SK-N-SH treated with all-trans-retinoic acid at 6 μM for 48 hours (cell line): ENCODE data around the gene PSME1.

Experiments
- ATAC-seq: fragments of 200-7000 bp; cut with Tn5 transposase; 3 replicates; pipeline ENCODE4 v1.9.1; 2020; ENCODE audit warnings: mild to moderate bottlenecking, moderate library complexity
- ARNTL ChIP-seq: fragments of 450-650 bp; formaldehyde crosslinking; IDR thresholded peaks from 2 replicates; pipeline ENCODE4 v1.5.0; 2020; ENCODE audit warnings: low read depth, mild to moderate bottlenecking, moderate library complexity, borderline replicate concordance
- BACH2 ChIP-seq: fragments of 250-450 bp; sonication (Bioruptor Pico); IDR thresholded peaks from 2 replicates; pipeline ENCODE4 v1.9.0; 2021; ENCODE audit warnings: mild to moderate bottlenecking, borderline replicate concordance
- CSDC2 ChIP-seq: fragments of 250-450 bp; sonication (Bioruptor Pico); IDR thresholded peaks from 2 replicates; pipeline ENCODE4 v1.5.0; 2020; ENCODE audit warnings: mild to moderate bottlenecking, moderate library complexity
- ESRRG ChIP-seq: fragments of 250-450 bp; sonication (Bioruptor Pico); IDR thresholded peaks from 2 replicates; pipeline ENCODE4 v1.6.1; 2021; ENCODE audit warnings: mild to moderate bottlenecking
- GLIS3 ChIP-seq: fragments of 250-450 bp; sonication (Bioruptor Pico); IDR thresholded peaks from 2 replicates; pipeline ENCODE4 v1.5.0; 2020; ENCODE audit warnings: mild to moderate bottlenecking, moderate library complexity
- ISL1 ChIP-seq: fragments of 250-450 bp; sonication (Bioruptor Pico); IDR thresholded peaks from 2 replicates; pipeline ENCODE4 v2.1.2; 2022; ENCODE audit warnings: mild to moderate bottlenecking, moderate library complexity
- OSR1 ChIP-seq: fragments of 250-450 bp; sonication (Bioruptor Pico); IDR thresholded peaks from 2 replicates; pipeline ENCODE4 v1.8.0; 2022; ENCODE audit warnings: moderate library complexity, mild to moderate bottlenecking, inconsistent platforms
- PPARA ChIP-seq: fragments of 250-450 bp; sonication (Bioruptor Pico); IDR thresholded peaks from 2 replicates; pipeline ENCODE4 v1.5.0; 2020; ENCODE audit warnings: mild to moderate bottlenecking, borderline replicate concordance
- RARB ChIP-seq: fragments of 250-450 bp; sonication (Bioruptor Pico); IDR thresholded peaks from 2 replicates; pipeline ENCODE4 v1.8.0; 2021; ENCODE audit warnings: mild to moderate bottlenecking, moderate library complexity
- SNAI2 ChIP-seq: fragments of 250-450 bp; sonication (Bioruptor Pico); IDR thresholded peaks from 2 replicates; pipeline ENCODE4 v1.5.0; 2020; ENCODE audit warnings: mild to moderate bottlenecking, moderate library complexity
- TCF4 ChIP-seq: fragments of 250-450 bp; sonication (Bioruptor Pico); IDR thresholded peaks from 2 replicates; pipeline ENCODE4 v1.8.0; 2021; ENCODE audit warnings: mild to moderate bottlenecking, moderate library complexity, borderline replicate concordance
- TOX ChIP-seq: fragments of 250-450 bp; sonication (Bioruptor Pico); IDR thresholded peaks from 2 replicates; pipeline ENCODE4 v1.8.0; 2021; ENCODE audit warnings: mild to moderate bottlenecking, moderate library complexity, borderline replicate concordance
- ZC3H10 ChIP-seq: fragments of 250-450 bp; sonication (Bioruptor Pico); IDR thresholded peaks from 2 replicates; pipeline ENCODE4 v1.5.1; 2021; ENCODE audit warnings: mild to moderate bottlenecking, moderate library complexity
- ZFP3 ChIP-seq: fragments of 250-450 bp; sonication (Bioruptor Pico); IDR thresholded peaks from 2 replicates; pipeline ENCODE4 v1.5.0; 2020; ENCODE audit warnings: mild to moderate bottlenecking, moderate library complexity
- ZNF565 ChIP-seq: fragments of 450-650 bp; formaldehyde crosslinking; conservative IDR thresholded peaks from 2 replicates; pipeline ENCODE4 v1.5.0; 2020; ENCODE audit warnings: low read depth, mild to moderate bottlenecking, moderate library complexity
- ZNF70 ChIP-seq: fragments of 450-650 bp; formaldehyde crosslinking; IDR thresholded peaks from 2 replicates; pipeline ENCODE4 v1.5.0; 2020; ENCODE audit warnings: mild to moderate bottlenecking, moderate library complexity
- ZNF8 ChIP-seq: fragments of 450-650 bp; formaldehyde crosslinking; IDR thresholded peaks from 2 replicates; pipeline ENCODE4 v1.5.0; 2020; ENCODE audit warnings: mild to moderate bottlenecking, moderate library complexity
- TF ChIP-seq, protein P1 (sequence below): fragments of 250-450 bp; sonication (Bioruptor Pico); IDR thresholded peaks from 2 replicates; pipeline ENCODE4 v1.5.1; 2021; ENCODE audit warnings: mild to moderate bottlenecking, moderate library complexity
- TF ChIP-seq, protein P2 (sequence below): fragments of 250-450 bp; sonication (Bioruptor Pico); IDR thresholded peaks from 2 replicates; pipeline ENCODE4 v1.8.0; 2020; ENCODE audit warnings: mild to moderate bottlenecking, moderate library complexity, borderline replicate concordance
- TF ChIP-seq, protein P3 (sequence below): fragments of 250-450 bp; sonication (Bioruptor Pico); IDR thresholded peaks from 2 replicates; pipeline ENCODE4 v1.8.0; 2021; ENCODE audit warnings: low read depth, mild to moderate bottlenecking, moderate library complexity, borderline replicate concordance

Gene PSME1

DNA sequence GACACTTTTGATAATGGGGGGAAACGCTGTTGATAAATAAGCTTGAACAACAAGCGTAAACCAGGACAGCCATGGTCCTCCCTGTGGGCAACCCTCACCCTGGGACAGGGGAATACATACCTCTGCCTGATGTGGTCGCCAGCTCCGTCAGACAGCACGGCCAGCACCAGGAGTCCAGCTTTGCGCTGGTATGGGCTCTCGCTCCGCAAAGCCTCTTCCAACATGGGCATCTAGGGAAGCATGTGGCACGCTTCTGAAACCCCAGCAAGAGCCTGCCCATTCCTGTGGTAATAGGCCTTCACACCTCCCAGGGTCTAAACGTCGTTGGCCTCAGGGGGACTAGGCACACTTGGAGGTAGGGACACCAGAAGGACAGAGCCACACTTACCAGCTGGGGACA is 49.7 kb downstream of the PSME1 start:
- ATAC-seq, result no peak
- TF ChIP-seq ZC3H10 (no peak), ISL1 (CRISPR knock-in tag) (no peak), TOX (no peak), ZFP3 (CRISPR knock-in tag) (no peak), BACH2 (no peak), ZNF565 (CRISPR knock-in tag) (no peak), PPARA (CRISPR knock-in tag) (no peak), ARNTL (CRISPR knock-in tag) (no peak), TCF4 (CRISPR knock-in tag) (no peak)
- TF ChIP-seq, protein P1, sequence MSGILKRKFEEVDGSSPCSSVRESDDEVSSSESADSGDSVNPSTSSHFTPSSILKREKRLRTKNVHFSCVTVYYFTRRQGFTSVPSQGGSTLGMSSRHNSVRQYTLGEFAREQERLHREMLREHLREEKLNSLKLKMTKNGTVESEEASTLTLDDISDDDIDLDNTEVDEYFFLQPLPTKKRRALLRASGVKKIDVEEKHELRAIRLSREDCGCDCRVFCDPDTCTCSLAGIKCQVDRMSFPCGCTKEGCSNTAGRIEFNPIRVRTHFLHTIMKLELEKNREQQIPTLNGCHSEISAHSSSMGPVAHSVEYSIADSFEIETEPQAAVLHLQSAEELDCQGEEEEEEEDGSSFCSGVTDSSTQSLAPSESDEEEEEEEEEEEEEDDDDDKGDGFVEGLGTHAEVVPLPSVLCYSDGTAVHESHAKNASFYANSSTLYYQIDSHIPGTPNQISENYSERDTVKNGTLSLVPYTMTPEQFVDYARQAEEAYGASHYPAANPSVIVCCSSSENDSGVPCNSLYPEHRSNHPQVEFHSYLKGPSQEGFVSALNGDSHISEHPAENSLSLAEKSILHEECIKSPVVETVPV (CRISPR knock-in tag), result no peak
- TF ChIP-seq, protein P2, sequence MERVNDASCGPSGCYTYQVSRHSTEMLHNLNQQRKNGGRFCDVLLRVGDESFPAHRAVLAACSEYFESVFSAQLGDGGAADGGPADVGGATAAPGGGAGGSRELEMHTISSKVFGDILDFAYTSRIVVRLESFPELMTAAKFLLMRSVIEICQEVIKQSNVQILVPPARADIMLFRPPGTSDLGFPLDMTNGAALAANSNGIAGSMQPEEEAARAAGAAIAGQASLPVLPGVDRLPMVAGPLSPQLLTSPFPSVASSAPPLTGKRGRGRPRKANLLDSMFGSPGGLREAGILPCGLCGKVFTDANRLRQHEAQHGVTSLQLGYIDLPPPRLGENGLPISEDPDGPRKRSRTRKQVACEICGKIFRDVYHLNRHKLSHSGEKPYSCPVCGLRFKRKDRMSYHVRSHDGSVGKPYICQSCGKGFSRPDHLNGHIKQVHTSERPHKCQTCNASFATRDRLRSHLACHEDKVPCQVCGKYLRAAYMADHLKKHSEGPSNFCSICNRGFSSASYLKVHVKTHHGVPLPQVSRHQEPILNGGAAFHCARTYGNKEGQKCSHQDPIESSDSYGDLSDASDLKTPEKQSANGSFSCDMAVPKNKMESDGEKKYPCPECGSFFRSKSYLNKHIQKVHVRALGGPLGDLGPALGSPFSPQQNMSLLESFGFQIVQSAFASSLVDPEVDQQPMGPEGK (CRISPR knock-in tag), result no peak
- TF ChIP-seq, protein P3, sequence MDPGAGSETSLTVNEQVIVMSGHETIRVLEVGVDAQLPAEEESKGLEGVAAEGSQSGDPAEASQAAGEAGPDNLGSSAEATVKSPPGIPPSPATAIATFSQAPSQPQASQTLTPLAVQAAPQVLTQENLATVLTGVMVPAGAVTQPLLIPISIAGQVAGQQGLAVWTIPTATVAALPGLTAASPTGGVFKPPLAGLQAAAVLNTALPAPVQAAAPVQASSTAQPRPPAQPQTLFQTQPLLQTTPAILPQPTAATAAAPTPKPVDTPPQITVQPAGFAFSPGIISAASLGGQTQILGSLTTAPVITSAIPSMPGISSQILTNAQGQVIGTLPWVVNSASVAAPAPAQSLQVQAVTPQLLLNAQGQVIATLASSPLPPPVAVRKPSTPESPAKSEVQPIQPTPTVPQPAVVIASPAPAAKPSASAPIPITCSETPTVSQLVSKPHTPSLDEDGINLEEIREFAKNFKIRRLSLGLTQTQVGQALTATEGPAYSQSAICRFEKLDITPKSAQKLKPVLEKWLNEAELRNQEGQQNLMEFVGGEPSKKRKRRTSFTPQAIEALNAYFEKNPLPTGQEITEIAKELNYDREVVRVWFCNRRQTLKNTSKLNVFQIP (CRISPR knock-in tag), result no peak
- TF ChIP-seq, all 23 proteins: peak for 0

DNA sequence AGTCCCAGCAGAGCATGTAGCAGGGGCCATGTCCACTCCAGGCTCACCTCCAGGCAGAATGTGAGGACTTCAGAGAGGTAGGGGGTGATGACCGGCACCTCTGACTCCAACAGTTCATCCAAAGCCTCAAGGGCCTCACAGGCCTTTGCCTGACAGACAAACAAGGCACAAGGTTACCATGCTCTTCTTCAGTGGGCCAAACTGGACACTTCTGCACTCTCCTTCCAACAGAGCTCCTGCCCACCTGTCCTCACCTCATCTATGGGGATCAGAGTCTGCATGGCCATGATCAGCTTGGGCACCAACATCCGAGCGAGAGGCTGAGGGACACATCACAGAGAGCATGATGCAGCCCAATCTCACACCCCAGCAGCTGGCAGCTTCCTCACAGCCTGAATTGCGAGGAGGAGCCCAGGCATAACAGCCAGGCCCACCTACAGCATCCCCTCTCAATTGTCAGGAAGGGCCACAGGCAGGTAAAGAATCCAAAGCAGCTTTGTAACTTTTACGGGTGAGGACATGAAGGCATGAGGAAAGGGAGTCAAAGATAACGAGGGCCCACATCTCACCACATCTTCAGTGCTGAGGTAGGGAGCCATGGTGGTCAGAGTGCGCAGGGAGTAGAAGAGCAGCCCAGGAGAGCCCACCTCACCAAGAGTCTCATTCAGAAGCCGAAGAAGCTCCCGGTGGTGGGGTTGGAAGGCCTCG is 51.0 kb downstream of the PSME1 start:
- ATAC-seq, result no peak

More for the DNA sequence above, 51.0 kb downstream of the PSME1 start:
- TF ChIP-seq, protein P1 (CRISPR knock-in tag), result no peak
- TF ChIP-seq PPARA (CRISPR knock-in tag), result no peak
- TF ChIP-seq, protein P2 (CRISPR knock-in tag), result no peak
- no peak for TF ChIP-seq GLIS3
- TF ChIP-seq ISL1 (CRISPR knock-in tag), result no peak
- no peak for TF ChIP-seq CSDC2
- TF ChIP-seq ESRRG, result no peak
- TF ChIP-seq ZNF565 (CRISPR knock-in tag), result no peak
- no peak for TF ChIP-seq RARB (CRISPR knock-in tag)
- TF ChIP-seq SNAI2 (CRISPR knock-in tag), result no peak
- no peak for TF ChIP-seq OSR1 (CRISPR knock-in tag)
- TF ChIP-seq ZFP3 (CRISPR knock-in tag), result no peak
- no peak for TF ChIP-seq ZNF8 (CRISPR knock-in tag)
- TF ChIP-seq ZNF70, result no peak
- TF ChIP-seq, protein P3 (CRISPR knock-in tag), result no peak
- TF ChIP-seq, all 23 proteins: peak for 0
